Activated T-helper 1 cell treated with anti-CD3 and anti-CD28 coated beads, Interleukin-2, amount 50 U/mL, for 16 hours (primary cell): ENCODE measurements around the gene RSPH1.
A peak's percentile ranks its signal among the peaks of the same experiment; 100 is the strongest.

ENCODE experiments used
- DNase-seq, 2 donors: peaks; one replicate each; pipeline ENCODE4 v3.0.0-alpha.2; 2020; ENCODE audit warnings: low read depth in 1 of 2, low spot score in 1 of 2

The RSPH1 gene

DNA sequence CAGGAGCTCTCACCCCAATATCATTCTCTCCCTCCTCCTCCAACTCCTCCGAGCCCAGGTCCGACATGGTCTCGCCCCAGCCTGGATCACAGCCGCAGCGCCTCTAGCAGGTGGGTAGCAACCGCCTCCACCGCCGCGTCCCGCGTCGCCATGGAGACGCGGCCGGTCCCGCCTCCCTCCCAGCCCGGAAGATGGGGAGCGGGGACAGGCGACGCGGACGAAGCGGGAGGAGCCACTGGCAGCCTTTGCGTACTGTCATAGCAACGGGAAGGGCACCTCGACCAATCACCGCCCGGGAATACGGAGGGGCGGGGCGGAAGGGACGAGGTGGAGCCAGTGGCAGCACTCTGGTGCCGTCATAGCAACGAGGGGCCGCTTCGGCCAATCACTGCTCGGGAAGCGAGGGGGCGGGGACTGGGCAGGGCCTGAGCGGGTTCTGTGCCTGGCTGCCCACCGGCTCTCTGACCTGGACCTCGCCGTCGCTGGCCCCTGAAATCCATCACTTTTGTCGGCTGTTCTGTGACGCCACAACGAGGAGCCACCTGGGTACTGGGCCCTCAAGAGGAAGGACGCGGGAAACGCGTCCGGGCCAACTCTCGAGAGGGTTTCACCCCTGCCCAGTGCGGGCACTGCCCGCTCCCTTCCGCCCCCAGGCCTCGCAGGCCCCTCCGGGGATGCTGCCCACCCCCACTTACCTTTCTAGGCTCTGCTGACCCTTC is at the start of gene RSPH1:
RSPH1 (minus strand) TSS at position 105 of the 719 bp plus-strand sequence; CDS start at position 67, 38 bp downstream.
- DNase-seq = peak; percentile 98 to 99

- DNase-seq = no peak
Observed at GRCh38 chr21:42545745-42546144, 49.7 kb upstream of the RSPH1 start.

- no peak for DNase-seq
Observed at GRCh38 chr21:42545317-42545716, 49.3 kb upstream of the RSPH1 start.

DNA sequence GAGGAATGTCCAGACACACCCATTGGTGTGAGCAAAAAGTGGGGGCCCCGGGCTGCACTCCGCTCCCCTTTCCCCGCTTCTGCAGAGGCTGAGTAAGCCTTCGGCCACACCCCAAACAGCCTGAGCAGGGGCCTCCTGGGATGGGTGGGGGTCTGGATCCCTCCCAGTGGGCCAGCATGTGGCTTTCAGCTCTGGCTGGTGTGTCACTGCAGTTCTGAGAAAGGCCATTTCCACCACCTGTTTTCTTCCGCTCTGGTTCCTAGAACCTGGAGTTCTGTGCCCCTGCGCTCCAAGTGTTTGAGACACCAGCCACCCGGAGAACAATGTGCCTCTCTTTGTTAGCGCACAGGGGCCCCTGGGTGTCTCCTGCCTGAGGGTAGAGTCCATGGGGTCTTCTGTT is 48.5 kb upstream of the RSPH1 start:
- DNase-seq = no peak

- no peak for DNase-seq
Observed at GRCh38 chr21:42543106-42543847, 47.3 kb upstream of the RSPH1 start.

GRCh38 chr21:42542596-42542995 is 46.6 kb upstream of the RSPH1 start:
- DNase-seq = no peak

DNA sequence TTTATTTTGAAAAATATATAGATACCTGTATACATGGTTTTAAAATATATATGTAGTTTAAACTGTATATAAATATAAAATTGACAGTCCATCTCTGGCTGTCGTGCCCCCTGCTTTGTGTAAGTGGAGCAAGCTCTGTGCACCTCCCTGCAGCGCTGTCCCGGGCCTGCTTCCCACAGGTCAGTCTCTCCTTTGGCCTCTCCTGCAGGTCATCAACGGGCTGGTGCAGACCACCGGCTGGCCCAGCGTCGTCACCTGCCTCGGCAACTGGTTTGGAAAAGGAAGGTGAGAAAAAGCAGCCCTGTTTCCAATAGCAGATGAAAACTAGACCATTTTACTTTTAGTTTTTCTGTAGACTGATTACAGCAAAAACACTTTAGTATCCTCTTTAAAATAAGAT is 46.2 kb upstream of the RSPH1 start:
- no peak for DNase-seq

DNA sequence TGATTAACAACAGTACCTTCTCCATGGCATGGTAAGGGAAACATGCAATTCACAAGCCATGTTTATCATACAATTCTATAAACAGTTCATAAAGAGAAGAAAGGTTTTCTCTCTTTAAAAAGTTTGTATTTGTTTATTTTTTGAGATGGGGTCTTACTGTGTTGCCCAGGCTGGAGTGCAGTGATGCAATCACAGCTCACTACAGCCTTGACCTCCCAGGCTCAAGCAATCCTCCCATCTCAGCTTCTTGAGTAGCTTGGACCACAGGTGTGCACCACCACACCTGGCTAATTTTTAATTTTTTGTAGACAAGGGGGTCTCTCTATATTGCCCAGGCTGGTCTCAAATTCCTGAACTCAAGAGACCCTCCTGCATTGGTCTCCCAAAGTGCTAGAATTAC is 45.6 kb upstream of the RSPH1 start:
- no peak for DNase-seq

DNA sequence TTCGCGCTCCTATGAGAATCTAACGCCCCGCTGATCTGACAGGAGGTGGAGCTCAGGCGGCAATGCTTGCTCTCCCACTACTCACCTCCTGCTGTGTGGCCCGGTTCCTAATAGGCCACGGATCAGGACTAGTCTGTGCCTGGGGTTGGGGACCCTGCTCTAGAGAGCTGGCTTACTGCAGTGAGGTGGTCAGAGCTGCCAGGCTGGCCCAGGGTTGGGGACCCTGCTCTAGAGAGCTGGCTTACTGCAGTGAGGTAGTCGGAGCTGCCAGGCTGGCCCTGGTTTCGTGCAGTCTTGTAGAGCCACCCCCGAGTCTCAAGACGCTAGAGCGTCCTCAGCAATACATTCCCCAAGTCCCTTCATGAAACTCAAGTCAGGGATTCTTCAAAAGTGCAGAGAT is 45.1 kb upstream of the RSPH1 start:
- DNase-seq = no peak

GRCh38 chr21:42540396-42540795 is 44.4 kb upstream of the RSPH1 start:
- no peak for DNase-seq

DNA sequence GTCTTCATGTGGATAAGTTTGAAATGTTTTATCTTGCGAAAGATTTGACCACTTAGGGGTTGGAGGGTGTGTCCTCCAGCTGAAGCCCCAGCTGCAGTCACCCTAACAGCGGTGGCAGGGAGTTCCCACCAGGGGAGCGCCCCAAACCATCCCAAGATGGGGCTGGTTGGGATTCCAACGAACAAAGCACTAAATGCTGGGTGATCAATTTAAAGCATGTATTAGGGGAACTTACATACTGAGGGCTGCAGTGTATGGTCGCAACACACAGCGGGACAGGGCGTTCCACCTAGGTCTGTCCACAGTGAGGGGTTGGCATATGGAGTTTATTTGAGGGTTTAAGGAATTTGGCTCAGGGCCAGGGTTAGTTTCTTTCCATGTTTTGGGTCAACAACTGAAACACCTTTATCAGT is 43.9 kb upstream of the RSPH1 start:
- no peak for DNase-seq

GRCh38 chr21:42539342-42539741 is 43.3 kb upstream of the RSPH1 start:
- no peak for DNase-seq

DNA sequence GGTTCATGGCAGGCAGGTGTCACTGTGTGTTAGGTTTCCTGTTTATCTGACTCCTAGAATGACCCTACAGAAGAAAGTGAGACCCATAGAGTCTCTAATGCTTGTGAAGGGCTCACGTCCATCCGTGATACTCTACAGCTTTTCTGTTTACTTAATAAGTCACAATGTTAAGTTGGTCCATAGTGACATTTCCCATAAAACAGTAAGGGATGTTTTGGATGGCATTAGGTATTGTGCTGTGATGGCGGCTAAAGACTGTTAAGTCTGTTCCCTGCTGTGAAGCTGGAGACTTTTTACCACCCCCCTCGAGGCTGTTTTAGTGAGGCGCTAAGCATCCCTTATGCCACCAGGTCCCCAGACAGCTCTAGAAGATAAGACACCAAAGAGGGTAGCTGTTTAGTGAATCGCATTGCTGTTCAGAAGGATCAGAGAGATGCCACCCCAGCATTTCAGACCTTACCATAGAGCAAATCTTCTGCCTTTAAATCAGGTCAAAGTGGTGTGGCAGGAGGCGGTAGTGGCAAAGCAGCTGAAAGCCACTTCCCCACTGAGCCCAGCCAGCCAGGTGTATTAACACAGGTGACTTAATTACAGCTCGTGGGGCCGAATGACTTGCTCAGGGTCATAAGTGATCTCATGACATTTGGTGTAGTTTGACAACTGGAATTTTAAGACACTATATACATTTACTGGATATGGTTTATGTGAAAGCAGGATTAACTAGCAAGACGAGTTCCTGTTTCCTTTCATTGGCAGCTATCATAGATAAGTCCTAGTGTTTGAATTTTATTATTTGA is 42.7 kb upstream of the RSPH1 start:
- DNase-seq = no peak

DNA sequence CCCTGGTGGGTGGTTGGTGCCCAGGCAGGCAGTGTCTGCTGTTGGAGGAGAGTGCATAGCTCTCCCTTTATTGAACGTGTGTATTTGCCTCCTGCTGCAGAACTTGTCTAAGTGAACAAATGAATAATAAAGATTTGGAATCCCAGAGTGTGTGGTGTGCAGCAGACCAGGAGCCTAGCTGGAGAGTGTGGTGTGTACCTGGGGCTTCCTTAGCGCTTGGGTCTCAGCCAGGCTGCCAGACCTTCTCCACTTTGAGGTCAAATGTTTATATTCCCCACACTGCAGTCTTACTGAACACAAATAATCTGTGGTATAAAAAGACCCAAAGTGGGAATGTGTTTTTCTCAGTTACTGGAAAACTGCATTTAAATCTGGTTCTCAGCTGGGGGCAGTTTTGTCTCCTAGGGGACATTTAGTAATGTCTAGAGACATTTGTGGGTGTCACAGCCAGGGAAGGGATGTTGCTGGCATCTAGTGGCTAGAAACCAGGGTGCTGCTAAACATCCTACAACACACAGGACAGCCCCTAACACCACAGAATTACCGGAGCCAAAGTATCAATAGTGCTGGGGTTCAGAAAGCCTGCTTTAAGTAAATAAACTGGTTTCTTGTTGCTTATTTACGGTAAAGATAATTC is 41.2 kb upstream of the RSPH1 start:
- DNase-seq = no peak

DNA sequence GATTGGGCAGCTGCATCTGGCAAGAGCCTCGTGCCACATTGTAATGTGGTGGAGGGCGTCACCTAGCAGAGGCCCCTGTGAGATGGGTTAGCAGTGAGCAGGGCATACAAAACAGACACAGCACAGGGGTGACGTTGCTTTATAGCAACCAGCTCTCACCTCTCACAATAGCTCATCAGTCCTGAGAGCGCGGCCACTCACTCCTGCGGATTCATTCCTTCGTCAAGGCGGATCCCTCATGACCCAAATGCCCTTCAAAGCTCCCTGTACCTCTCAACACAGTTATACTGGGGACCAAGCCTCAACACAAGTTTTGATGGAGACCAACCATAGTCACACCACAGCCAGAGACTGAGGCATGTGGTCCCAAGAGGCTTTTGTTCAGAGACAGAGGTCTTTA is 40.6 kb upstream of the RSPH1 start:
- DNase-seq = no peak

GRCh38 chr21:42535602-42536171 is 39.7 kb upstream of the RSPH1 start:
- no peak for DNase-seq

- no peak for DNase-seq
Observed at GRCh38 chr21:42534421-42535378, 38.7 kb upstream of the RSPH1 start.

- DNase-seq = no peak
Observed at GRCh38 chr21:42533963-42534355, 37.9 kb upstream of the RSPH1 start.

- DNase-seq = no peak
Observed at GRCh38 chr21:42533306-42533962, 37.4 kb upstream of the RSPH1 start.
